ENCODE results near the gene ACAP2.
"Not testable (repeated sequence)": the region's sequence is repeated elsewhere in the genome, so short reads cannot be mapped to it uniquely, and the experiment has no call there.

ACAP2 gene

GRCh38 chr3:195445885-195446284 lies 3.1 kb upstream of the ACAP2 start:
- in situ Hi-C loops (cut with MboI; ENCODE audit: low sequenced_read_pairs), result no loop called here

DNA sequence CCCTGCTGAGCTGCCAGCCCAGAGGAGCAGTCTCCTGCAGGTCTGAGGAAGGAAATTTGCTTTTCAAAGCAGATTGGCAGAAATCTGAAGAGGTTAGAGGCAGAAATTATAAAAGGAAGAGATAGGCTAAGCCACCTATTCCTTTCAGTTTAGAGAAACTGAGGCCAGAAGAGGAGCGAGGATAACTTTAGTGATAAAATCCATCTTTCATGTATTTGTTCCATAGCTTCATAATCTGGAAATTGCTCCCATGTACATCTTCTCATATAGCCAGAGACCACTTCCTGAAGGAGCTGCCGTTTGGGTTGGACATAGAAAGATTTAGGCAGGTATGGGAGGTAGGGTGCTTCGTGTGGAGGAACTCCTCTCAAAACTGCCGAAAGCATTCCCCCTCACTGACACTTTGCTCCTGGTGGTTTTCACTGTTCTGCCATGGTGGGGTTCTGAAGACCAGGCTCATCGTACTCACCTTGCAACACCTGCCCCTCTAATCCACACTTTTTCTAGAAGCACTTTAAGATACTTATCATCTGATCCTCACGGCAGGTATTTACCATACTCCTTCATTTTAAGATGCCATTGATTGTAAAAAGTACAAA lies 670 bp upstream of the ACAP2 start:
- in situ Hi-C loops (cut with MboI; ENCODE audit: low sequenced_read_pairs), result no loop called here

GRCh38 chr3:195441992-195442572 lies 738 bp downstream of the ACAP2 start:
- in situ Hi-C loops (cut with MboI; ENCODE audit: low sequenced_read_pairs), result no loop called here

DNA sequence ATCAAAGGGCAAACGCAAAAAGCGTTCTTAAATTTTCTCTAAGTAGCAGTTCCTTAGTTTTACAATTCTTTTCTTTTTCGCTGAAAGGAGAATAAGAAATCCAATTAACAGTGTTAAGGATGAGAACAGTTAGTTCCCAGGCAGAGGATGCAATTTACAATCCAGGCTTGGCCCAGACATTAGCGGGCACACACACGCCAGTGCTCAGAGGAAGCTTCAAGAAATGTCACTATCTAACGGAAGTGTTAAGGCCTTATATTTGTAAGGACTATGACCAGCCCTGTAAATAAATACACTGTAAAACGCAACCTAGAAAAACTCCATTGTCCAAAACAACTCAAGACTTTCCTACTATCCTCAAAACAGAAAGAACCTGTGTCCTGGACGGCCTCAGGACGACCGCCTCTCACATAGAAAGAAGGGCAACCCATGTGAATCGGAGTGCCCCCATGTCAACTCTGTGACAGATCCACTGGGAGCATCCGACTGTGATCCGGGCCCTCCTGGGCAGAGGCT lies 1.3 kb downstream of the ACAP2 start:
- in situ Hi-C loops (cut with MboI; ENCODE audit: low sequenced_read_pairs), result no loop called here

DNA sequence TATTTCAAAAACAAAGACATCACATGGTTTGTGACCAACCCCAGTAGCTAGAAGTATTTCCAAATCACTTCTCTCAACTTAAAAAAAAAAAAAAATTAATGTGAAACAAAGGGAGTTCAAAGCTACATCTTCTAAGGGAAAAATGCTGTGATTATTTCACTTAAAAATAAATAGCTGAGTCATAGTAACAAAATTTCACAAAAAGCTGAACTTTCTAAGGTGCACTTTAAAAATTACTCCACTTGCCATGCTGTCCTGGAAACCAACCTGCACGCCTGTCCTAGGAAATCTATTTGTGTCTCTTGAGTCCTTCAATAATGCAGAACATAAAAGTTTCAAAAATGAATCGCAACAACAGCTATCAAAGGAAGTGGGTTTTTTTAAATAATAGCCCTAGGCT lies 1.8 kb downstream of the ACAP2 start:
- in situ Hi-C loops (cut with MboI; ENCODE audit: low sequenced_read_pairs), result no loop called here

GRCh38 chr3:195440379-195440778 lies 2.4 kb downstream of the ACAP2 start:
- in situ Hi-C loops (cut with MboI; ENCODE audit: low sequenced_read_pairs), result no loop called here

- in situ Hi-C loops (cut with MboI; ENCODE audit: low sequenced_read_pairs), result no loop called here
Measured at GRCh38 chr3:195438371-195438770, 4.4 kb downstream of the ACAP2 start.

DNA sequence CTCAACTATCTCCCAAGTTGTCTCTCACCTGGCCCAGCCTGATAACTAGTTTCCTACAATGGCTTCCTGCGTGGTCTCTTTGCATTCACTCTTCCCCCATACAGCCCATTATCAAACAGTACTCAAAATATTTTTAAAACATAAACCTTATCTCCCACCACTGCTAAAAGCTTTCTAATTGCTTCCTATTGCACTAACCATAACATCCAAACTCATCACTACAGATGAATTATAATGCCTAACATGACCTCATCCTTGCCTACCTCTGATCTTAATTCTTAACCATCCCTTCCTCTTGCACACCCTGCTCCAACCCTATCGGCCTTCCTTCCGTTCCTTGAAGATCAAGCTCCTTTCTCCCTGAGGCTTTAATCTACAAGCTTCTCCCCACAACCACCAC lies 17.0 kb downstream of the ACAP2 start:
- in situ Hi-C loops (cut with MboI; ENCODE audit: low sequenced_read_pairs), result no loop called here

- in situ Hi-C loops (cut with MboI; ENCODE audit: low sequenced_read_pairs), result no loop called here
Measured at GRCh38 chr3:195423818-195424217, 19.0 kb downstream of the ACAP2 start.

DNA sequence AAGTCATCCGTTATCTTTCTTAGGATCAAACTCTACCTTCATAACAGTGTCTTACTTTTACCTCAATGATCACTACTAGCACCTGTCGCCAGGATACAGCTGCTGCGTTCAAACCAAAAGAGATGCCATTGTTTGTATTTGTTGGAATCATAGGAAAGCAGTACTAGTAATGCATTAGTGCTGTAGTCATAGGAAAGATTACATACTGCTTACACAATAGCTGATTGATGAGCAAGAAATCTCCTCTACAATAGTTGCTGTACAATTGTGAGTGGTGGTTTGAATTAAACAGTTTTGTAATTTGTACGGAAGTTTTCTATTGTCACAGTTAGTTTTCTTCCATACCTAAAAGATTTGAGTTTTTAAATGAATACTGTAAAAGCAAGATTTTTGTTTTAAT lies 21.4 kb downstream of the ACAP2 start:
- in situ Hi-C loops (cut with MboI; ENCODE audit: low sequenced_read_pairs), result no loop called here

DNA sequence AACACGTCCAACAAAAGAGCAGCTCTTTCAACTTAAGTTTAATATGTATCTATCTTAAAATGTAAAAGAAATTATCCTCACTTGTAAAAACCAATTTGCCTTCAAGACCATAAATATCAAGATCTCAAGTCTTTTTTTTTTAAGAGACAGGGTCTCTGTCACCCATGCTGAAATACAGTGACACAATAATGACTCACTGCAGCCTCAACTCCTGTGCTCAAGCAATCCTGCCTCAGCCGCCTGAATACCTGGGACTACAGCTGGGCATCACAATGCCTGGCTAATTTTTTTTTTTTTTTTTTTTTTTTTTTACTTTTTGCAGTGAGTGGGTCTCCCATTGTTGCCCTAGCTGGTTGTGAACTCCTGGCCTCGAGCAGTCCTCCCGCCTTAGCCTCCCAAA lies 26.0 kb downstream of the ACAP2 start:
- in situ Hi-C loops (cut with MboI; ENCODE audit: low sequenced_read_pairs), result no loop called here

GRCh38 chr3:195411836-195412235 lies 31.0 kb downstream of the ACAP2 start:
- in situ Hi-C loops (cut with MboI; ENCODE audit: low sequenced_read_pairs), result no loop called here

GRCh38 chr3:195410546-195410945 lies 32.3 kb downstream of the ACAP2 start:
- in situ Hi-C loops (cut with MboI; ENCODE audit: low sequenced_read_pairs), result no loop called here

- in situ Hi-C loops (cut with MboI; ENCODE audit: low sequenced_read_pairs), result no loop called here
Measured at GRCh38 chr3:195407531-195408409, 35.0 kb downstream of the ACAP2 start.

GRCh38 chr3:195405651-195406050 lies 37.2 kb downstream of the ACAP2 start:
- in situ Hi-C loops (cut with MboI; ENCODE audit: low sequenced_read_pairs), result no loop called here

- in situ Hi-C loops (cut with MboI; ENCODE audit: low sequenced_read_pairs), result no loop called here
Measured at GRCh38 chr3:195403841-195404408, 38.9 kb downstream of the ACAP2 start.

DNA sequence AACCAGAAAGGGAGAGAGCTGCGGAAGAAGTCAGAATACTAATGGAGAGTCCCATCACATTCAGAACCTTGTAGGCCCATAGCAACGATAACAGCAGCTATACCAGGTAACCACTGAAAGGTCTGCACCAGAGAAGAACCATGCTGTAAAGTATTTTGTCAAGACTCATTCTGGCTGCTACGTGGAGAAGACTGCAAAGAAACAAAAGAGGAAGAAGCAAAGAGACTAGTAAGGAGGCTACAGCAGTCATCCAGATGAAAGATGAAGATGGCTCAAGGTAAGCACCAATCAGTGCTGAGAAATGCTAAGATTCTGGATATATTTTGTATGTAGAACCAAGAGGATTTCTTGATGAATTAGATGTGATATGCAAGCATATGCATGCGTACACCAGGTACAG lies 39.6 kb downstream of the ACAP2 start:
- in situ Hi-C loops (cut with MboI; ENCODE audit: low sequenced_read_pairs), result no loop called here

DNA sequence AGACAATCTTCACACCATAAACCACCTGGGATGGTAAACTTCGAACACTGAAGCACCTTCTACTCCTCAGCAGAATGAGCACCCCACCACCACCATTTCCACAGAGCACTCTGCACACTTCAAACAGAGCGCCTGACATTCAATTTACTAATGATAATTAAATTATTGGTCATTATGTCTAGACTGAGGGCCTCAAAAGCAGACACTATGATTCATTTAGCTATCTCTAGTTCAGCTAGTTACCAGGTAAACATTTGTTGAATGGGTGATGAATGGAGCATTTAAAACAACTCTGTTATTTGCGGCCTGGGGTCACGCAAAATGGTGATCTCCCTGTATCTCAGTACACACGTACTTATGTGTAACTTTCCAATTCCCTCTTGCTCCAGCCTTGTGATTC lies 40.9 kb downstream of the ACAP2 start:
- in situ Hi-C loops (cut with MboI; ENCODE audit: low sequenced_read_pairs), result no loop called here

- in situ Hi-C loops (cut with MboI; ENCODE audit: low sequenced_read_pairs), result not testable (repeated sequence)
Measured at GRCh38 chr3:195398460-195398859, 44.4 kb downstream of the ACAP2 start.

DNA sequence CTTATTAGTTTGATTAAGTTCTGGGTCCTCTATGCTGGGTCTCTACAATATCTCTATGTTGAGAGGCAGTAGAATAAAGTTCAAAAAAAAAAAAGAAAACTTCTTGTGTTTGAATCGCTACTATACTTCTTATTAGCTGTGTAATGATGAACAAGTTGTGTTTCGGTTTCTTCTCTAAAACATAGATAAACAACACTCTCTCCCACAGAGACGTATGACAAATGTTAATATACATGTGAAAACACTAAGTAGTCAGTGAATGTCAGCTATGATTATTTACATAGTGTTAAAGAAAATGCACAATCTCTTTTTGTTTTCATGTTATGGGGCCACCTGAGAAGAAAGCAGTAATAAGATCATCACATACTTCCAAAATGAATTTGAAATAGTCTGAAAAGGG lies 45.3 kb downstream of the ACAP2 start:
- in situ Hi-C loops (cut with MboI; ENCODE audit: low sequenced_read_pairs), result no loop called here

DNA sequence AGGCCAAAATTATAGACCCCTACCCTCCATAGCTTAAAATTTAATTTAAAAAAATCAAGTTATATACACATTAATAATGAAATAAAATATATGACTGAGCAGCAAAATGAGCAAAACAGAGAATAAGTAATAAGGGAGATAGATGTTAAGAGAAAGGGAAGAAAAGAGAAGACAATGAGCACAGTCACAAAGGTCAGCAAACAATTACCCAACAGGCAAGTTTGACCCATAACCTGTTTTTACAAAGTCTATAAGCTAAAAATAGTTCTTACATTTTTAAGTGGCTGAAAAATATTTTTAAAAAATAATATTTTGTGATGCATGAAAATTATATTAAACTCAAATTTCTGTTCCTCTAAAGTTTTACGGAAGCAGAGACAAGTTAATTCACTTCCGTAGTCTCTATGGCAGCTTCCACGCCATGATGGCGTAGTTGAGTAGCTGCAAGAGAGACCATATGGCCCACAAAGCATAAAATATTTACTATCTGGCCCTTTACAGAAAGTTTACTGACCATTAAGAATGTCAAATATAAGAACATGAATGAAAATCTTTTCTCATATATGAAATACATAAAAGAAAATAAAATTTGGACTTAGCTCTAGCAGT lies 47.5 kb downstream of the ACAP2 start:
- in situ Hi-C loops (cut with MboI; ENCODE audit: low sequenced_read_pairs), result no loop called here

All from hTERT RPE-1 (cell line).